OCI-LY7 (cell line): ENCODE results near the gene MTMR1.

Experiments used
- CTCF ChIP-seq: fragments of 200-600 bp; sonication (generic); conservative IDR thresholded peaks from 2 replicates; pipeline ENCODE4 v1.5.1; 2014; ENCODE audit warnings: mild to moderate bottlenecking, antibody characterized with exemption, low read length, moderate library complexity, mixed read lengths
- EZH2phosphoT487 ChIP-seq: fragments of 200-600 bp; sonication (generic); IDR thresholded peaks from 2 replicates; pipeline ENCODE4 v1.6.1; 2018; ENCODE audit warnings: low read depth, borderline replicate concordance, mild to moderate bottlenecking, mixed run types, antibody characterized with exemption, low read length, moderate library complexity, mixed read lengths

DNA sequence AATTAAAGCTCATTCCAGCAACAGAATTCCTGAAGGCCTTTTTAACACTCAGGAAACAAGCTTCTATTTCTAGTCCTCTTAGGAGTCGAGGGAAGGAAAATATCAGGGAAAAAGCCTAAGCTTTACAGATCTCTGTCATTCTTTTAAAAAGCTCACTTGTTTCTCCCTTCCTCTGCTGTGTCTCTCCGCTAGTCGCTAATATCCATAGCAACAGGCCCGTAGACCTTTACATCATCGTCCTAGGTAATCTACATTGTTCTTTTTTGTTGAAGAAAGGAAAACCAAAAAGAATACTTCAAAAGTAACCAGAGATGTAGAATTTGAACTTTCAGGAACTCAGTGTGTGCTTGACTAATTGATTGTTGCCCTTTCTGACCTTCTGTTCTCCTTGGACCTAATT lies 45.9 kb upstream of the MTMR1 start:
- TF ChIP-seq CTCF: no peak
- TF ChIP-seq EZH2phosphoT487: no peak
